ENCODE measurements around the gene APBA2.

APBA2 gene

DNA sequence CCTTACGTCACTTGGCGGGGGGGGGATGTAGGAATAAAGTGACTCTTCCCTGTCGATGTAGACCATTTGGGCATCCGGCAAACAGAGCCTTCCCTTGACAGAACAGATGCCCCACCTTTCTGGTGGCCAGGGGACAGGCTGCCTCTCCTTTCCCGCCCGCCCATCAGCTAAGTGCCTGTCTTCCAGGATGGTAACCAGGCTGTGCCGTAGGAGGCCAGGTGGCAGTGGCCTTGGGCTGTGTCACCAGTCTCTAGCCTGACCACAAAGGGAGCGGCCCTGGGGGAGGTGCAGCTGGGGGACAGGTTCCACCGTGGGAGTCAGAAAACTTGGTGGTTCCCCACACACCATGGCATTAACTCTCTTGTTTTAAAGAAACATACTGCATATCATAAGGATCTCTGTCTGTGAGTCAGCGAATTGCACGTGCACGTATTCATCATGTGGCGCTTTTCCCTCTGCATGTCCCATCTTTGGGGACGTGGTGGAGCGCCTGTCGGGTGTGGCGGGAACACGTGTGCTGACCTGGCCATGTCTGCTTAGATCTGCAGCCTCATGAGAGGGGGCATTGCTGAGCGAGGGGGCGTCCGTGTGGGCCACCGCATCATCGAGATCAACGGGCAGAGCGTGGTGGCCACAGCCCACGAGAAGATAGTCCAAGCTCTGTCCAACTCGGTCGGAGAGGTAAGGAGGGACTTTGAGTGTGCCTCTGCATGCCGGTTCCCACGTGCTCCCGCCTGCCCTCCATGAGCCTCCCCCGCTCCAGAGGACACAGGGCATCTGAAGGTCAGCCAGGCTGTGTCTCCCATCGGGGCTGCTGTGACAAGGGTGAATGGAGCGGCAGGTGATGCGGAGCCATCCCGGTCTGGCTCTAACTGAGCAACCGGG, 227.8 kb downstream of the APBA2 start:
- TF ChIP-seq, protein P1, sequence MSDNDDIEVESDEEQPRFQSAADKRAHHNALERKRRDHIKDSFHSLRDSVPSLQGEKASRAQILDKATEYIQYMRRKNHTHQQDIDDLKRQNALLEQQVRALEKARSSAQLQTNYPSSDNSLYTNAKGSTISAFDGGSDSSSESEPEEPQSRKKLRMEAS (IDR thresholded peaks at IDR 0.05; ENCODE audit: low read depth, low read length) = no peak
- TF ChIP-seq, protein P2, sequence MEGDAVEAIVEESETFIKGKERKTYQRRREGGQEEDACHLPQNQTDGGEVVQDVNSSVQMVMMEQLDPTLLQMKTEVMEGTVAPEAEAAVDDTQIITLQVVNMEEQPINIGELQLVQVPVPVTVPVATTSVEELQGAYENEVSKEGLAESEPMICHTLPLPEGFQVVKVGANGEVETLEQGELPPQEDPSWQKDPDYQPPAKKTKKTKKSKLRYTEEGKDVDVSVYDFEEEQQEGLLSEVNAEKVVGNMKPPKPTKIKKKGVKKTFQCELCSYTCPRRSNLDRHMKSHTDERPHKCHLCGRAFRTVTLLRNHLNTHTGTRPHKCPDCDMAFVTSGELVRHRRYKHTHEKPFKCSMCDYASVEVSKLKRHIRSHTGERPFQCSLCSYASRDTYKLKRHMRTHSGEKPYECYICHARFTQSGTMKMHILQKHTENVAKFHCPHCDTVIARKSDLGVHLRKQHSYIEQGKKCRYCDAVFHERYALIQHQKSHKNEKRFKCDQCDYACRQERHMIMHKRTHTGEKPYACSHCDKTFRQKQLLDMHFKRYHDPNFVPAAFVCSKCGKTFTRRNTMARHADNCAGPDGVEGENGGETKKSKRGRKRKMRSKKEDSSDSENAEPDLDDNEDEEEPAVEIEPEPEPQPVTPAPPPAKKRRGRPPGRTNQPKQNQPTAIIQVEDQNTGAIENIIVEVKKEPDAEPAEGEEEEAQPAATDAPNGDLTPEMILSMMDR (IDR thresholded peaks at IDR 0.05; ENCODE audit: low read depth, low read length) = no peak
- TF ChIP-seq MYC (IDR thresholded peaks at IDR 0.05; ENCODE audit: low read depth, low read length) (no peak), POLR2A (IDR thresholded peaks at IDR 0.05; ENCODE audit: extremely low read depth, insufficient read length) (no peak)

DNA sequence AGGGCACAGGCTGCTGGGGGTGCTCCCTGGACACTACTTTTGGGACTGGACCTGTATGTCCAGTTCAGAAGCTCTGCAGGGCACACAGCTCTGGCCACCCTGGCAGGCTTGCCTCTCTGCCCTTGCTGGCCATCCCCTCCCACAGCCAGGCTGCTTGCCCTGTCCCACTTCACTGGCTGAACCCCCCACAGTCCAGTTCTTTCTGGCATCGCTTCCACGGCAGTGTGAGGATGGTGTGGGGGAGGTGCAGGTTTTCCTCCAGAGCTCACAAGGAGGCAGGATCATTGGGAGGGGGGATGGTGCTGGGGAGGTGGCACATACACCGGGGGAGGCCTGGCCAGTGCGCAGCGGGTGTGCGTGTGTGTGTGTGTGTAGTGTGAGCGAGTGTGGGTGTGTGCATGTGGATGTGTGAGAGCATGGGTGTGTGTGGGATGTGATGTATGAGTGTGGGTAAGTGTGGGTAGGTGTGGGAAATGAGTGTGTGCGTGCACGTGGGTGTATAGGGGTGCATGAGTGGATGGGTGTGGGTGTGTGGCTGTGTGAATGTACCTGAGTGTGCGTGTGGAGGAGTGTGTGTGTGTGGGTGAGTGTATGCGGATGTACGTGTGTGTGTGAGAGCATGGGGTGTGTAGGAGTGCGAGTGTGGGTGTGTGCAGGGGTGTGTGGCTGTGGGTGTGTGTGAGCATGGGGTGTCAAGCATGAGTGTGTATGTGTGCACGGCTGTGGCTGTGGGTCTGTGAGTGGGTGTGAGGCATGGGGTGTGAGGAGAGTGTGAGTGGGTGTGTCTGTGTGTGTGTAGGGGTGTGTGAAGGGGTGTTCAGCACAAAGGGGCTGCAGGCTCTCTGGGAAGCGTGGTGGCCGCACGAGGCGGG, 228.7 kb downstream of the APBA2 start:
- no peak for DNase-seq (ENCODE audit: low read depth)
- TF ChIP-seq, protein P1 (IDR thresholded peaks at IDR 0.05; ENCODE audit: low read depth, low read length) = no peak
- TF ChIP-seq, protein P2 (IDR thresholded peaks at IDR 0.05; ENCODE audit: low read depth, low read length) = no peak
- TF ChIP-seq MYC (IDR thresholded peaks at IDR 0.05; ENCODE audit: low read depth, low read length) = no peak
- TF ChIP-seq POLR2A (IDR thresholded peaks at IDR 0.05; ENCODE audit: extremely low read depth, insufficient read length) = no peak

More for the DNA sequence above, 227.8 kb downstream of the APBA2 start:
- no peak for DNase-seq (ENCODE audit: low read depth)
- H3K4me3 ChIP-seq (ENCODE audit: low read depth, low read length) = no peak overlapping the region

DNA sequence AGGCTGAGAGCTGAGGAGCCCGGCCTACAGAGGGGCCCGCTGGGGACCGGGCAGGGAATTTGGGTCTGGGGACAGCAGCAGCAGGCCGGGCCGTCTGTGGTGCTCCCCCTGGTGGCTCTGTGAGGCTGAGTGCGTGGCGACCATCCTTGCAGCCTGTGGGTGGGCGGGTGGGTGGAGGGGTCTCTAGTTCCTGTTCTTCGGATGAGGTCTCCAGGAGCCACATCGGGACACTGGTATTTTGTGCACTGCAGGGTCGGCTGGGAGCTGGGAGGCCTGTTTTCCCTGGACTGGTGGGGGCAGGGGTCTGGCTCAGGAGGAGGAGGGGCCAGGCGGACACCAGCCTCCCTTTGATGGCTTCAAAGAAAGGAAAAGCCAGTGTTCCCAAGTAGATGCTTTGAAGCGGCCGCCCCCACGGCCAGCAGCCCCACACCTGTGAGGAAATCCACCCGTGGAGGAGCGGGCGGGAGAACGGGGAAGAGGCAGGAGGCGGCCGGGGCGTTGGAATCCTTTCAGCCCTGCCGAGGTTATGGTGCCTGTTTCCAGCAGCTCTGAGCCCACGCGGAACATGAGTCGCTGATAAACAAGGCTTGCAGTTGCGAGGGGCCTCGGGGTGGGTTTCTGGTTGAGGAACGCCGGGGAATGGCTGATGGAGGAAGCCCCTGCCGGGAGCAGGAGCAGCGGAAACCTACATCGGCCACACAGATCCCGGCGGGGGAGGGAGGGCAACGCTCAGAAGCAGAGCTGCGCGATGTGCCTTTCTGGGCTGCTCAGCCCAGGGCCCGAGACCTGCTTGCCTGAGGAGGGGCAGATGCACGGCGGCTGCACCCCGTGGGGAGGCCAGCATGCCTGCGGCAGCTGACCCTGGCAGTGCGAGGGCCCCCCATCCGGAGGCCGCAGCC, 229.6 kb downstream of the APBA2 start:
- no peak for DNase-seq (ENCODE audit: low read depth)
- TF ChIP-seq POLR2A (IDR thresholded peaks at IDR 0.05; ENCODE audit: extremely low read depth, insufficient read length) (no peak), MYC (IDR thresholded peaks at IDR 0.05; ENCODE audit: low read depth, low read length) (no peak)
- TF ChIP-seq, protein P2 (IDR thresholded peaks at IDR 0.05; ENCODE audit: low read depth, low read length) = peak; percentile 20
- TF ChIP-seq, protein P1 (IDR thresholded peaks at IDR 0.05; ENCODE audit: low read depth, low read length) = no peak
- no peak overlapping the region for H3K4me3 ChIP-seq (ENCODE audit: low read depth, low read length)

More for the DNA sequence above, 228.7 kb downstream of the APBA2 start:
- no peak overlapping the region for H3K4me3 ChIP-seq (ENCODE audit: low read depth, low read length)

DNA sequence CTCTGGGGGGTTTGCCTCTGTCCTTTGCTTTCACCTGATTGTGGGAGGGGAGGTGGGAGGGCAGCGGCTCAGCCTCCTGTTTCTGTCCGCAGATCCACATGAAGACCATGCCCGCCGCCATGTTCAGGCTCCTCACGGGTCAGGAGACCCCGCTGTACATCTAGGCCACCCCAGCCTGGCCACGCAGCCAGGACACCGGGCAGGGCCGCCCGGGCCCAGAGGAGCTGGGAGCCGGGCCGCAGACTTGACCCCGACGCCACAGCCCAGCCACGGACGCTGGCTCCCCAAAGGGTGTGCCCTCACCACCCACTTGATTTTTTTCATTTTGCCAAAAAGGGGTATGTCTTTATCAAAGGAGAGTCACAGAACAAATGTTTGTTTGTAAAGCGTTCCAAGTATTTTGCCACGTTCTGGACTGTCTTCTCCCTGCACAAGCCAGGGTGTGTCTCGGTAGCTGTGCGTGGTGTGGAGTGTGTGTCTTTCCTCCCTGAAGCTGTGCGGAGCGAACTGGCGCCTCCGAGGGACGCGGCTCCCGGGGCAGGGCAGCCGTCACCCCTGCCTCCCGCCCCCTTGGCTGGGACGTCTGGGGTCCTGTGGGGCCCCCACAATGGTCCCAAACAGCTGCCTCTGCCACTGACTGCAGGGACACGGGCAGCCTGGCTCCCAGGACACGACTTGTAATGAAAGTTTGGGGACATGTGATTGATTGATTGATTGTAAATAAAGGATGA, 231.4 kb downstream of the APBA2 start:
- no peak overlapping the region for H3K4me3 ChIP-seq (ENCODE audit: low read depth, low read length)
- no peak for DNase-seq (ENCODE audit: low read depth)
- TF ChIP-seq POLR2A (IDR thresholded peaks at IDR 0.05; ENCODE audit: extremely low read depth, insufficient read length) = no peak
- TF ChIP-seq, protein P1 (IDR thresholded peaks at IDR 0.05; ENCODE audit: low read depth, low read length) = no peak
- TF ChIP-seq, protein P2 (IDR thresholded peaks at IDR 0.05; ENCODE audit: low read depth, low read length) = no peak
- TF ChIP-seq MYC (IDR thresholded peaks at IDR 0.05; ENCODE audit: low read depth, low read length) = no peak

All from NB4 (cell line).